COLO668 (cell line): ENCODE results near the gene MRPS9.

Experiments
- DNase-seq: peaks from one replicate; lab custom pipeline; 2025; ENCODE audit not compliant: unreplicated experiment; lab: John Stamatoyannopoulos, UW

MRPS9 gene

DNA sequence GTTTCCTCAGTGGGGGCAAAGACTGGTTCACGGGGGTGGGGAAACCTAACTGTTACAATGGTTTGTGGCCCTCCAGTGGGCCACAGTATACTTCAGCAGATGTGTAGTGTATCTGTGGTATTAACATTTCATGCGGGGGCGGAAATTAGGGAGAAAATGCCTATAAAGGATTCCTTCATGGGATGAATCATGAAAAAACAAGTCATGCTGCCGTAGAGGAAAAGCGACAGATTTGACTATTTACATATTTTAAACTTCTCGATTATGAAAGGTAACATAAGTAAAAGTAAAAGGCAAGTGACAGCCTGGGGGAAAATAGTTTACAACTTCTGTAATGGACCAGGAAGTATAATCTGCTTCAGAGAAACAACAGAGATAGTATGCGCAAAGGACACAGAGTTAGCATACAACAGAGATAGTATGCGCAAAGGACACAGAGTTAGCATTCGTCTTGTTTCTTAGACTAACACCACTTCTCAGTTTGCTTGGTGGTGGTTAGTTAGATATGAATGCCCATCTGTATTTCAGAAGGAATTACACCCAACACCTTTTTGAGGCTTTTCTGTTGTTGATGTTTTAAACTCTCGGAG is 41.1 kb downstream of the MRPS9 start:
- no peak for DNase-seq

DNA sequence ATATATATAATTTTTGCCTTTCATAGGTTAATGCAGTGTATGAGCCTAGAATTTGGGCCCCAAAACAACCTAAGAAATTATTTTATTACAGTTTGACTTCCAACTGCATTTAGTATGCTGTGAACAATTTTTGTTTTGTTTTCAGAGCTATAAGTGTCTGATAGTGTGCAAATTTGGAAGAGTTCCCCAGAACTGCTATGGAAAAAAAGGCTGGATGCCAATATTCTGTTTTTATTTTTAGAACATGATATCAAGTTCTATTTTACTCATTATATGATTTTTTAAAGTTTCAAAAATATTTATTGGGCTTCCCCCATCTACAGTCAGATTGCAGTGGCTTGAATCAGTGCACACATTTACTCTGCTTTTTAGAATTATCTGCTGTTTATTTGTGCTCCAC is 42.6 kb downstream of the MRPS9 start:
- DNase-seq: no peak

DNA sequence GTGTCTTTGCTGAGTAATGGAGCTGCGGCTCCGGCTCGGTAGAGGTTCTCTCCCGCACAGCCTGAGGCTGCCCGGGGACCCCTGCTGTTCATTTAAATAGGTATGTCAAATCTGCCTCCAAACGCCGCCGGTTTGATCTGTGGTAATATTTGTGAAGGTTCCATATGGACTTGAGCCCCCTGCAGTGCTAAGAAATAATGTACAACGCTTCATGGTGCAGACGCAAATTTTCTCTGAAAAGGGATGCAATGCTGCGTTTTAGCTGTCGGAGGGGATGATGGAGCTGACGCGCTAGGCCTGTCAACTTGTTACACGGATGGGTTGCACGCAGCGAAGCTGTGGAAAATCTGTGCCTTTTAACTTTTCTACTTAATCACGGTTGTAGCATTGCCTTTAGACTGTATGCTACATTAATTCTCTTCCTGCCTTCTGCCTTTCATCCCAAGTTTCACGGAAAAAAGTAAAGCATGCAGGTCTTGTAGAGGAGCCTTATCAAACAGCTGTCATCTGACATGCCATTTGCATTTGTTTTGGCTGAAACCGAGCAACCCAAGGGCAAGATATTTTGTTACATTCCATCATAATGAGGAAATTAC is 43.2 kb downstream of the MRPS9 start:
- DNase-seq: no peak

DNA sequence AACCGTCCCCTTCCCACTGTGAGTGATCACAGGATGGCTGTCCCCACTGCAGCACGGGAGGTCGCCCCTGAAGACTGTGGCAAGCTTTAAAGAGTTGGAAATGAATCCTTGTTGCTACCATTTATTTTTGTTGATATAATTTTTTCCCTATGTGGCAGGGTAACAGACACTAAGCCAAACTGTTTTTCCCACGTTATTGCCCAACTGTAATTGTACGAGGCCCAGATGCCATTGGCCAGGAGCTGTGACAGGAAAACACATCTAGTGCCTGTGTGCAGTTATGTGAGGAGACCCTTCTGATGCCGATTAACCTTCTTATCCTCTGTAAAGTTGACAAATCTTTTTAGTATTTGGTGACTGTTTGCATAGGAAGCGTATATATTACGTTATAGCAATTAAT is 44.2 kb downstream of the MRPS9 start:
- no peak for DNase-seq

DNA sequence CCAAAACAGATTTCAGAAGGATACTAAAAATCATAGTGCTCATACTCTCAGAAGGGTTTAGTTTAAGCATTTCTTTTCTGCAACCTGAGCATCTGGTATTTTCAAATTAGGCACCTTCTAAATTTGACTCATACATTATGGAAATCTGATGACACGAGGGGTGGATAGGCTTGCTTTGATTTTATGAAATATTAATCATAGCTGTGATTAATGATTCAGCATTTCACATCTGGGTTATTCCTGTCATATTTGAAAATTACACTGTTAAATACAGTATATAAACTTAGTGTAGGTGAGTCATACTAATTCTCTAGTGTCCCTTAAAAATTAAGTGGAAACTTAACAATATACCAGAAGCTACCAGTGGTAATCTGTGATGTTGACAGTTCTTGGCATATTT is 47.7 kb downstream of the MRPS9 start:
- DNase-seq: no peak

DNA sequence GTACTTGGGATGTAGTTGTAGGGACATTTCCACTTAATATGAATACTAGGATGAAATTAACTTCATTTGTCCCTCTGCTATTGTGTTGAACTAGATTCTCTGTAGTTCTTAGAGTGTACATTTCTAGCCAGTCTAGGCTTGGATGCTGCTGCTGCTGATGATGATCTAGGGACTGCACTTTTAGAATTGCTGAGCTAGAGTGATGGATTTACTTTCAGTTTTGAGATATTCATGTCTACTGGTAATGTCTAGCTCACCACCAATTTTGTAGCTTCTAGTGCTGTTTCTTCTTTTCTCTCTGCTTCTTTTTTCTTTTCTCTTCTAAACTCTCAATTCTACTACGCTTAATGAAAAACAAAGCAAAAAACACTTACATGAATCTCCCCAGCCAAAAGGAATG is 49.4 kb downstream of the MRPS9 start:
- no peak for DNase-seq

DNA sequence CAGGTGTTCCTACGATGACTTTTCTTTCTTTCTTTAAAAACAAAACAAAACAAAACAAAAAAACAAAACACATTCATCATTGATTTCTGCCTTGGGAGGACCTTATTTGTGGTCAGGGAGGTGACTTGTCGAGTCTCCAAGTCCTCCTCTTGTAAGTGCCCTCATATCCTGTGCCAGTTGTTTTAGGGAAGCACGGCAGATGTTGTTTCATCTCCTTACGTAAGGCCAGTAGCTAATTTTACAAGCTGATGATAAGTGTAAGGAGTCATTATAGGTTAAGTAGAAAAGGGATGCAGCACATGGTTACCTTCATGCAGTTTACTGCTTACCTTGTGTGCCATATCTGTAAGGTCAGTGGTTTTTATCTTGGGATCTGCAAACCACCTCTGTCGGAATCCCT is 52.2 kb downstream of the MRPS9 start:
- no peak for DNase-seq

DNA sequence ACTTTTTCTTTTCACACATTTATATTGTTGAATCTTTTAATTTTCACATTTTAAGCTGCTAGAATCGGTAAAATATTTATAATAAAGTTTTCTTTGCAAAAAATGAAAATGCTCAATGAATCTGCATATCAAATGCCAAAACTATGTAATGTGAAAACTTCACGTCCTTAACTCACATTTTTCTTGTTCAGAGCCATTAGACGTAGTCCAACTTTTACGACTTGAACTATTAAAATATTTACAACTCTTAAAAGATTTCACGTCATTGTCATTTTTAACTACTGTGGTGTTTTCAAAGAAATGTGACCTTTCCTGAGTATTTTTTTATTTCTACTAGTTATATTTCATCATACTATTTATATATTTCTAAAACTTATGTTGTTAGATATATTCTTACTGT is 54.9 kb downstream of the MRPS9 start:
- DNase-seq: no peak

DNA sequence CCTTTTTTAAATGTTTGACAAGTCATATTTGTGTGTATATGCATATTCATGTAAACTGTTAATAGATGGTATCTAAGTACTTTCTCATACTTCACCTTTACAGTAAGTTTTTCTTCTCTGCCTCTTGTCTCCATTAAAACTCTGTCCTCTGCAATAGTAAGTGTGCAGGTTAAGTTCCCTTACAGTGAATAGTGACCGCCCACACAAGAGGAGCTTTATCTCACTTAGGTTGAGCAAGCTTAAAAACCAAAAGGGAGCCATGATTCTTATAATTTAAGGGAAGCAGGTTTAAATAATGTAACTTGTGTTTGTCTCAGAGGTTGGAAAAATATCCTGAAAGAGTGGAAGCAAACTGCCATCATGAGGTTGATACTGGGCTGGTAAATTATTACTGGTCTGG is 61.3 kb downstream of the MRPS9 start:
- no peak for DNase-seq

DNA sequence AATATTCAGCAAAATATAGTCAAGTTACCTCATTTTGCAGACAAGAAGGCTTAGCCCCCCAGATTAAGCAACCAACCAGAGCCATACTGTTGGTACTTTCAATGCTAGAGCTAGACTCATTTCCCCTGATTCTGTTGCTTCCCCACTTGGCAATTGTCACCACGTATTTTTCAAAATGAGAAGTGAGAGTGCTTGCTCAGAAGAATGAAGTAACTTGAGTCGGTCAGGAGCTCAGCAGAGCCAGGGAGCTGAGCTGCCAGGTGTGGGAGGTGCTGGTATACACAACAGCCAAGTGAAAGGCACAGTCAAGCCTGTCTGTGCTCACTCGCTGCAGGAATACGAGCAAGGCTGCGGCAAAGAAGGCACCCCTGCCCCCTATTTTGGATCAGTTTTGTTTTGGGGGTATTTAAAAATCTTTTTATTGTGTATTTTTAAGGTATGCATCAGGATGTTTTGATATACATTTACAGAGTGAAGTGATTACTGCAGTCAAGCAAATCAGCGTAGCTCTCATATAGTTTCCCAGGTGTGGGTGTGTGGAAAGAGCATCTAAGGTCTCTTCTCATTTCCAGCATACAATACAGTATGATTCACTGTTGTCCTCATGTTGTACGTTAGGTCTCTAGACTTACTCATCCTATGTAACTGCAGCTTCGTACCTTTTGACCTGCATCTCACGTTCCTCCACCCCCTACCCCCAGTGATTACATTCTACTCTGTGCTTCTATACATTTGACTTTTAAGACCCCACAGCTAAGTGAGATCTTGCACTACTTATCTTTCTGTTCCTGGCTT is 62.4 kb downstream of the MRPS9 start:
- DNase-seq: no peak

DNA sequence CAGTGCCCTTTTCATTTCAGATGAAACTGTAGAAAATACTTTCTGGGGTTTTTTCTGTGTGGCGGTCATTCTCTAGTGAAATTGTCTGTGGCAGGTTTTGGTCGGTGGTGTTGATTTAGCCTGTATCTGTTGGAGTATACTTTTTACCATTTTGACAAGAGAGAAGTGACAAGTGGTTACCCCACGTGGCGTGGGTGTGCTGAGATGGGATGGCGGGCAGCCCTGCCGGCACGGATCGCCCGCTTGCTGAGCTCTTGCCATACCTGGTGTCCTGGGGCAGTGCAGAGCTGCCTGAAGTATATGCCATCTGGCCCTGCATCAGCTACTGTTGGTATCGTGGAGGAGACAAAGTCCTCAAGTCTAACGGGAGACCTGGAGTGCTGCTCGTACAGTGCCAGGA is 64.1 kb downstream of the MRPS9 start:
- DNase-seq: no peak

DNA sequence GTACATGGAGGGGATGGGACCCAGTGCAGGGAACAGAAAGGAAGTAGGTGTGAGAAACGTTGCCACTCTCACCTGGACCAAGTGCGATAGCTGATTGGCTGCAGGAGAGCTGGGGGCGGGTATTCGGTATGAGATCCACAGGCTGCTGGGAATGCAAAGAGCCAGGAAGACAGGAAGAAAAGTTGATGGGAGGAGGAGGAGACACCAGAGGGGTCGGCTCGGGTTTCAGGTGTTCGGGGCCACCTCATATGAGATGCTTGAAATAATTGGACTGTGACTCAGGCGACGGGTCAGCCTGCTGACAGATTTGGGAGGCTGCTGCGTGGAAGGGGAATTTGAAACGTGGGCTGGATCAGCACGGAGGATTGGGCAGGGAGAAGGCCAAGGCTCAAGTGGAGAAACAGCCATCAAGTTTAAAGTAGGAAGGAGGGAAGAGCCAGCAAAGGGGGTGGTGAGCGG is 65.1 kb downstream of the MRPS9 start:
- DNase-seq: no peak

DNA sequence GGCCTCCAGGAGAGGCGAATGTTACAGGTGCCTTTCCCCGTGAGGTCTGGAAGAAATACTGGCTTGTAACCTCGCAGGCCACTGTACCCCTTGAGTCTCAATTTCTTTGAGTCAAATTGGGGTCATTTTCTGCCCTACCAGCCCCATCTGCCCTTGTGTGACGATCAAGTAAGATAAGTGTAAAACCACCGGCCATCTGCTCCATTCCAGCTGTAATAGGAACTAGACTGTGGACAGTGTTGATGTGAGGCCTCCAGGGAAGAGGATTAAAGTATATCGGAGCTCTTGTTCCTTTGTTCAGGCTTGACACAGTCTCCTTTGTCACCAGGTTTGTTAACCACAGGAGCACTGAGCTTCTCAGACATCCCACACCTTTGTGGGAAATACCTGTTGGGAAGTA is 65.6 kb downstream of the MRPS9 start:
- DNase-seq: no peak

DNA sequence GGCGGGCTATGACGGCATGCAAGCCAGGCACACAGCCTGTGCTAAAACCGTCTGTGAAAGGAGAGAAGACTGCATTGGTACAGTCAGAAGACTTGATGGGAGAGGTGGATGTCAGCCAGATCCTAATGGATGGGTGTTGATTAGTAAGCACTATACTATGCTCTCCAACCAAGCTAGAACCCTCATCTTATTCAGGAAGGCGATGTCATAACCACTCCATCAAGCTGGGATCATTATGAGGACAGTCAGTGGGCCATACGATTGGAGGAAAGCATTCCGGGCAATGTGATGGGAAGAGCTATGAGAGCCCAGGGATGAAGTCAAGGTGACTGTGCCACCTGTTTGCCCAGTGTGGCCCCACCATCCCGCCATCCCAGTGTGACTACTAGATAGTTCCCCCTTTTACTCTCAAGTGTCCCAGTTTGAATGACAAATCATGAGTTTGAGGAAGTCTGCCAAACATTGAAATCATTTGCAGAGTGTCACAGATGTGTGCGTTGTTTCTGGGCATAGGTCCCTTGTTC is 66.4 kb downstream of the MRPS9 start:
- DNase-seq: no peak

DNA sequence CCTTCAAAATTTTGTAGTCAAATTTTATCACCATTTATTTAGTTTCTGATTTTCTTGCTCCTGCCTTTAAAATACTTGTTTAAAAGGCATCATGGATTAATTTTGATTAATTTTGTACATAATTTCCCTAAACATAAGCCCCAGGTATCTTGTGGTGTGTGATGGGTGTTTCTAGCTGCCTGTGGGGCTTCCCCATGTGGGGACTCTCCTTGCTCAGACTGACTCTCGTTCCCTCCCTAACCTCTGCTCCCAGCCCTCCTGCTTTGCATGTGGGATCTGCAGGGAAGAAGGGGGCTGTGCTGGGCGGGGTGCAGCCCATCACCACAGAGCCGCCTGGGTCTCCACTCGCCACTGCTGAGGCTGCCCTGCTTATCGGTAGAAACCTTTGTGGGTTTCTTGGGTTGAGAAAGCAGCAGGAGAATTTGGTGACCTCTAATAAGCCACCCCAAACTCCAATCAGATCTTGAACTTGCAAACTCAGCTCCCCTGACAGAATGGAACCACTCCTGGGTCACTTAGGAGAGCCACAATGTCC is 72.5 kb downstream of the MRPS9 start:
- DNase-seq: no peak

DNA sequence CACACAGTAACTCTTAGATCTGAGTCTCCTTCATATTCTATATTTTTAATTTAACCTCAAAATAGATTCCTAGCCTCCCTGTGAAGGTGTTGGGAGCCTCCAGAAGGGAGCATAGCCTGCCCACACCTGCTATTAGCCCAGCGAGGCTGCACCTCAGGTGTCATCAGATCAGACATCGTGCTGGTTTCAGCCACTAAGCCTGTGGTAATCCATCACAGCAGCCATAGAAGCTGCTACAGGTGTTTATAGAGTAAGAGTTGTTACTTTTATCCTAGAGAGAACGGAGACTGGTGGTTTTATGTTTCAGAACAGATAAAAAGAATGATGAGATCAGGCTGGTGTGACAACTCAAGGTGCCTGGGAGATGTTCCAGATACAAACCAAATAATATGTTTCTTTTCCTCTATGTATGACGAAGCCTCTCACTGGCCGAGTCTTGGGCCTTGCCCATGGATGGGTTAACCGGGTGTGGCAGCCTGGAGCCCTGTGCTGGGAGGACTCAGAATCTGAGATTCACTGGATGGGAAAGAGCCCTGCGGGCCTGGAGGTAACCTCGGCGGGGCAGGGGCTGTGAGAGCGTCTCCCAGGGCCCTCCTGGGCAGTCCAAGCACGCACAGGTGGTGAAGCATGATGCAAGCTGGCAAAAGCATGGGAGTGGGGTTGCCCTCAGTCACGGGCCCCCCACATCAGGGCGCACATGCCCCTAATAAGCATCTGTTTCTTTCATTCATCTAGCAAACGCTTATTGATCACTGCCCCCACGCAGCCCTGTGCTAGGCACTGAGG is 73.7 kb downstream of the MRPS9 start:
- DNase-seq: no peak

DNA sequence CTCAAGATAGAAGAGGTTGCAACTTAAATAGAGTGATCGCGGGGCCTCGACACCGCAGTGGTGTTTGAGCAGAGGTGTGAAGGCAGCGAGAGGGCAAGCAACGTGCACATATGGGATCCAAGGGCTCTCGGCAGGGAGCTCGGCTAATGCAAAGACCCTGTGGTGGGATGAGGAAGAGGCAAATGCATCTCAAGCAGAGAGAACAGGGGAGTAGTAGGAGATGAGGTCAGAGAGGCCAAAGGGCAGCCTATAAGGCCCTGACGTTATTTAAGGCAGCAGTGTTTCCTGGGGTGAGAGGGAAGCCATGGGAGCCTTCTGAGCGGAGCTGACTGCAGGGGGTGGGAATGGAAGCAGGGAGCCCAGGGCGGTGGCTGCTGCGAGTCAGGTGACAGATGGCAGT is 74.5 kb downstream of the MRPS9 start:
- DNase-seq: no peak

DNA sequence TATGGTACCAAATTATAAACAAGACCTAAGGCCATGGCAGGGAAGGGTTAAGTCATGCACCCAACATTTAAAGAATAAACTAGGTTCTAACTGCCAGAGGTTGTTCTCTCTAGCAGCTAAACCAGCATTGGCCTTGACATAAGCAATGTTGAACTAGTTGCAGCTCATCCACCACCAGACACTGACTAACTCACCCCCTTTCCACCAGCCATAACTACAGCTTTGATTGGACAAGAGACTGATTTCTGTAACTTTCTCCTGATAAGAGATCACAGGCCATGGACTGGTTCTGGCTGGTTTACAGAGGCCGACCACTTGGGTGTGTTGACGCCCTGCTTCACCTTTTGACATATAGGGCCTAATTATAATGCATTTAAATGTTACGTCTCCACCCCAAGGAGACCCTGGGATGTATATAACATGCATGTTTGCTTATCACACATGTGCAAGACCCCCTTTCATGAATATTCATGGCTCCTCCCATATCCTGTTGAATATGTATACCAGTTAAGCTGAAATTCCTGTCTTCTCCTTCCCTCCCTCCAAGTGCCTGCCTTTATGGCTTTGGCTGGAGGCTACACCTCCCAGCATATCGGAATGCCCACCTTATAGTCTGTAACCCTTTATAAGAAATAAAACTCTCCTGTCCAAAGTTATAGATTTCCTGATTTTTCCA is 75.9 kb downstream of the MRPS9 start:
- DNase-seq: no peak

DNA sequence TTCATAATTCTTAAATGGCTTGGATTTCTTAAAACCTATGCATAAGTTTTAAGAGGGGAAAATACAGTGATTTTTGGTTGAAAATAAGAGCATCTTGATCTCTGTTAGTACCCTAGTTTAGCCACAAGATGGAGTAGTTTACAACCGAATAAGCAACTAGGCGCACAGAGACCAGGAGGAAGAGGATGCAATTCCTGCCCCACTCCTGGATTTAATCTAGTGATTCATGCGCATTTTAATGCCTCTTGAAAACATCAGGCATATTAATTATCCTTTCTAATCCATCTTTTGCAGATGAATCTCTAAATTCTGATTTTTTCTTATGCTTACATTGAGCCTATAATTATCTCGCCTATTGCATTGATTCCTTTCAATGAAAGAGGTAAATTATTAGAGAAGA is 76.7 kb downstream of the MRPS9 start:
- DNase-seq: no peak

DNA sequence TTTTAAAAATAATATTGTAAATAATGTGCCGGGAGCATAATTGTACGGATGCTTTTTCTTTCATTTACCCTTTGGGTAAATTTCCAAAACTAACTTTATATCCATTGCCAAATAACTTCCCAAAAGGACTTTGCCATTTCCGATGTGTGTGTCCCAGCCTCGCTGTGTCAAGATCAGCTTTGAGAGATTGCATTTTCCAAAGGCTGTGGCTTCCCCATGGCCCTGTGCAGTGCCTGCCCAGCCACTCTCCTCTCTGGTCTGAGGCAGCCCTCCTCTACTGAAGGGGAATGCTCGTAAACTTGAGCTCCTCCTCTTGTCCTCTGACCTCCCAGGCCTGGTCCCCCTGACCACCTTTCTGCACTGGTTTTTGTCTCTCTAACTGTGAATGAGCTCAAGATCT is 78.5 kb downstream of the MRPS9 start:
- no peak for DNase-seq

DNA sequence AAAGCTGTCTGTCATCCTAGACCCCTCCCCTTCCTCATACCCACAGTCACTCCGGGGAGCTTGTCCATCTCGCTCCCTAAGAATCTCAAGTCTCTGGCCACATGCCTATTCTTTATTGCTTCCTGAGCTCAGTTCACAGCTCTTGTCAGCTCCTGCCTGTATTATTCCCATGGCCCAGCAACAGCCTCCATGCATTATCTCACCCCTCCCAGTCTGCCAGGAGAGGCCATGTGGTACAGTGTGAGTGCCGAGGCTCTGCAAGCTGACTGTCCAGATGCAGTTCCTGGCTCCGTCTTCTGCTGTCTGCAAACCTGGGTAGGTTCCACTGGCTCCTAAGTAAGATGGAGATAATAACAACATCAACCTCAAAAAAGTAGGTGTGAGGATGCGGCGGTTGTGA is 79.7 kb downstream of the MRPS9 start:
- no peak for DNase-seq
